Measurements from ENCODE around the gene OSBPL2.

Gene OSBPL2

GRCh38 chr20:62325172-62325905, 87.0 kb downstream of the OSBPL2 start:
- TF ChIP-seq CTCF (IDR thresholded peaks at IDR 0.05; ENCODE audit: low read depth, low read length): no peak
- in situ Hi-C loops (cut with HindIII; ENCODE audit: low sequenced_read_pairs): no loop called here
- no peak overlapping the region for H3K4me3 ChIP-seq (ENCODE audit: low read depth, low read length)
- no peak for DNase-seq (ENCODE audit: low read depth, low spot score)

GRCh38 chr20:62326559-62326958, 88.2 kb downstream of the OSBPL2 start:
- TF ChIP-seq CTCF (IDR thresholded peaks at IDR 0.05; ENCODE audit: low read depth, low read length): no peak
- DNase-seq (ENCODE audit: low read depth, low spot score): no peak
- no peak overlapping the region for H3K4me3 ChIP-seq (ENCODE audit: low read depth, low read length)
- in situ Hi-C loops (cut with HindIII; ENCODE audit: low sequenced_read_pairs): no loop called here

GRCh38 chr20:62326959-62327725, 88.8 kb downstream of the OSBPL2 start:
- no peak for DNase-seq (ENCODE audit: low read depth, low spot score)
- no peak for TF ChIP-seq CTCF (IDR thresholded peaks at IDR 0.05; ENCODE audit: low read depth, low read length)
- no peak overlapping the region for H3K4me3 ChIP-seq (ENCODE audit: low read depth, low read length)
- in situ Hi-C loops (cut with HindIII; ENCODE audit: low sequenced_read_pairs): no loop called here

GRCh38 chr20:62327726-62328495, 89.6 kb downstream of the OSBPL2 start:
- in situ Hi-C loops (cut with HindIII; ENCODE audit: low sequenced_read_pairs): no loop called here
- no peak for DNase-seq (ENCODE audit: low read depth, low spot score)
- no peak overlapping the region for H3K4me3 ChIP-seq (ENCODE audit: low read depth, low read length)
- TF ChIP-seq CTCF (IDR thresholded peaks at IDR 0.05; ENCODE audit: low read depth, low read length): no peak

- in situ Hi-C loops (cut with HindIII; ENCODE audit: low sequenced_read_pairs): no loop called here
- no peak overlapping the region for H3K4me3 ChIP-seq (ENCODE audit: low read depth, low read length)
- no peak for TF ChIP-seq CTCF (IDR thresholded peaks at IDR 0.05; ENCODE audit: low read depth, low read length)
- DNase-seq (ENCODE audit: low read depth, low spot score): no peak
Observed at GRCh38 chr20:62328684-62329388, 90.5 kb downstream of the OSBPL2 start.

All from astrocyte of the spinal cord (primary cell).